GM12891 (cell line): ENCODE results near the gene CNOT10.

ENCODE experiments used
- POLR2A ChIP-seq: IDR thresholded peaks from 2 replicates; pipeline ENCODE4 v1.6.1; 2011; ENCODE audit warnings: low read depth, low read length, control low read depth
- POLR2AphosphoS5 ChIP-seq: IDR thresholded peaks from 2 replicates; pipeline ENCODE4 v1.6.1; 2011; ENCODE audit warnings: low read depth, low read length, control low read depth
- SPI1 ChIP-seq: IDR thresholded peaks from 2 replicates; pipeline ENCODE4 v1.6.1; 2011; ENCODE audit warnings: low read depth, low read length, control low read depth
- TAF1 ChIP-seq: IDR thresholded peaks from 2 replicates; pipeline ENCODE4 v1.6.1; 2011; ENCODE audit warnings: low read depth, low read length, control low read depth

GRCh38 chr3:32782407-32782806 lies 97.4 kb downstream of the CNOT10 start:
- TF ChIP-seq POLR2A (no peak), POLR2AphosphoS5 (no peak), TAF1 (no peak), SPI1 (no peak)
